ENCODE measurements around the gene DTX4.
"Not testable (repeated sequence)": the region's sequence is repeated elsewhere in the genome, so short reads cannot be mapped to it uniquely, and the experiment has no call there.

Gene DTX4

DNA sequence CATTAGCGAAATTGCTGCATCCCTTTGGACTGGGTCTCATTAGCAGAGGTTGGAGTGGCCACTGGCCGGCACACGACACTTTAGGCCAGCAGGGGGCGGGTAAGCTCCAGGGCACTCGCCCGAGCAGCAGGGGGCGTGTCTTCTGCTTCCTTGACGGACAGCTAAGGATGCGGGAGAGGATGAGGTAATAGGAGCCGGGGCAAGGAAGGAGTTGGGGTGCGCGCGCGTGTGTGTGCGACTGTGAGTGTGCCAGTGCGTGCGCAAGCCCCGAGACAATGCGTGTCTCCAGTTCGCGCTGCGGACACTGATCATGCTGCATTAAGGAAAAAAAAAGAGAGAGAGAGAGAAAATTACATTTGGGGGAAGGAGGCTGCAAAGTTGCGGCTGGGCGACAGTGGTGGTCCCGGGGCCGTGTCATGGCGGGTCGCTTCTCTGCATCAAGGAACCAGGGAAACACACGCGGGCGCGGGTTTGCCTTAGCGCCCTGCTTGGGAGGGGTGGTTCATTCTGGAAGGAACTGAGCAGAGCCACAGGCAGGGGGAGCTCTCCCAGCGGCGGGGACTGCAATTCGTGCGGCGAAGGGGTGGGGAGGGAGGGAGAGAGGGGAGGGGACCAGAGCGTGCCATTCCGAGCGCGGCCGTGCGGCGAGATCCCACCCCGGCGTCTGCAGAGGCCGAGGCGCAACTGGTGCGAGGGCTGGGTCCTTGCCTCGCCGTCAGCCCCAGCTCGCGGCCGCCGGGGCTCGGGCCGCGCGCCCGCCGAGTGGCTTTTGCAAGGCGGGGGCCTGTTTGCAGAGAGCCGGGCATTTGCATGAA, at the start of gene DTX4:
DTX4 (plus strand) TSS at position 625 of the 815 bp plus-strand sequence. CDS start 464 bp downstream, outside the sequence.
- peak; percentile 87 for DNase-seq (ENCODE audit: low spot score)

- peak; percentile 87 for DNase-seq (ENCODE audit: low spot score)
Observed at GRCh38 chr11:59135648-59136461, 36.1 kb upstream of the DTX4 start.

DNA sequence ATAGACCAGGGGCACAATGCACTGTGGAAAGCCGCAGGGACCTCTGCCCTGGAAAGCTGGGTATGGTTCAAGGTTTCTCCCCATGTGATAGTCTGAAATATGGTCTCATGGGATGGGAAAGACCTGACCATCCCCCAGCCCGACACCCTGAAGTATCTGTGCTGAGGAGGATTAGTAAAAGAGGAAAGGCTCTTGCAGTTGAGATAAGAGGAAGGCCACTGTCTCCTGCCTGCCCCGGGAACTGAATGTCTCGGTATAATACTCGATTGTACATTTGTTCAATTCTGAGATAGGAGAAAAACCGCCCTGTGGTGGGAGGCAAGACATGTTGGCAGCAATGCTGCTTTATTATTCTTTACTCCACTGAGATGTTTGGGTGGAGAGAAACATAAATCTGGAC, 35.4 kb upstream of the DTX4 start:
- DNase-seq (ENCODE audit: low spot score) = not testable (repeated sequence)

DNA sequence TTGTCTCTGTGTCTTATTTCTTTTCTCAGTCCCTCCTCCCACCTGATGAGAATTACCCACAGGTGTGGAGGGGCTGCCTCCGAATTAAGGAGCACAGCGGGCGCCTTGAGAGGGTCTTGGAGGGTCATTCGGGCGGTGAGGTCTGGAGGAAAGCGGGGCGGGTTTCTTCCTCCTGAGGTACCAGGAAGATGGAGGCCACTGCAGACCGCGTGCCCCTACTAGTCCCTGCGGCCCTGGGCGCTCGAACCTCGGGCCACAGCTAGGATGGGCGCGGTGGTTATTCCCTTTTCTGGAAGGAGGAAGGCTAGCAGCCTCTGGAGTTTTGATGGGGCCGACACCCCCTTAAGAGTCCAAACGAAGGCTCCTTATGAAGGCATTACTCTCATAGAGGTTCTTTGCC, 34.7 kb upstream of the DTX4 start:
- no peak for DNase-seq (ENCODE audit: low spot score)

DNA sequence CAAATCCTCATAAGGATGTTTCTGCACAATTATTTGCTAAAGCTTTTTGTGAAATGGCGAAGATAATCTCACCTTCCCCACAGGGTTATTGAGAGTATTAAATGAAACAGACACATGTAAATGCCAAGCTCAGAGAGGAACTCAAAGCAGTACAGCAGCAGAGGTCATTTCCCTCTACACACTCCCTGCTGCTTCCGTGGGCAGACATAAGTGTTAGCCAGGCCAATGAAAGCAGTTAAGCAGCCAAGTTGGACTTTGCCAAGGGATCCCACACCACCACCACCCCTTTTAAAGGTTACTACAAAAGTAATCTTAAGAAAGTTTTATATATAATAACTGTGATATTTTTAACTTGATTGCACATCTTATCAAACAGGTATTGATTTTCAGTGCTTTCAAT, 33.3 kb upstream of the DTX4 start:
- no peak for DNase-seq (ENCODE audit: low spot score)

DNA sequence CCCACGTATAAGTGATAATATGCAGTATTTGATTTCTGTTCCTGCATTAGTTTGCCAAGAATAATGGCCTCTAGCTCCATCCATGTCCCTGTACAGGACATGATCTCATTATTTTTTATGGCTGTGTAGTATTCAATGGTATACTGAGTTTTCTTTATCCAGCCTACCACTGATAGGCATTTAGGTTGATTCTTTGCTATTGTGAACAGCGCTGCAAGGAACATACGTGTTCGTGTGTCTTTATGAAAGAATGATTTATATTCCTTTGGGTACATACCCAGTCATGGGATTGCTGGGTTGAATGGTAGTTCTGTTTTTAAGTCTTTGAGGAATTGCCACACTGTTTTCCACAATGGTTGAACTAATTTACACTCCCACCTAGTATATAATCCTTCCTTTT, 30.7 kb upstream of the DTX4 start:
- no peak for DNase-seq (ENCODE audit: low spot score)

GRCh38 chr11:59141673-59142460, 30.1 kb upstream of the DTX4 start:
- DNase-seq (ENCODE audit: low spot score) = no peak

DNA sequence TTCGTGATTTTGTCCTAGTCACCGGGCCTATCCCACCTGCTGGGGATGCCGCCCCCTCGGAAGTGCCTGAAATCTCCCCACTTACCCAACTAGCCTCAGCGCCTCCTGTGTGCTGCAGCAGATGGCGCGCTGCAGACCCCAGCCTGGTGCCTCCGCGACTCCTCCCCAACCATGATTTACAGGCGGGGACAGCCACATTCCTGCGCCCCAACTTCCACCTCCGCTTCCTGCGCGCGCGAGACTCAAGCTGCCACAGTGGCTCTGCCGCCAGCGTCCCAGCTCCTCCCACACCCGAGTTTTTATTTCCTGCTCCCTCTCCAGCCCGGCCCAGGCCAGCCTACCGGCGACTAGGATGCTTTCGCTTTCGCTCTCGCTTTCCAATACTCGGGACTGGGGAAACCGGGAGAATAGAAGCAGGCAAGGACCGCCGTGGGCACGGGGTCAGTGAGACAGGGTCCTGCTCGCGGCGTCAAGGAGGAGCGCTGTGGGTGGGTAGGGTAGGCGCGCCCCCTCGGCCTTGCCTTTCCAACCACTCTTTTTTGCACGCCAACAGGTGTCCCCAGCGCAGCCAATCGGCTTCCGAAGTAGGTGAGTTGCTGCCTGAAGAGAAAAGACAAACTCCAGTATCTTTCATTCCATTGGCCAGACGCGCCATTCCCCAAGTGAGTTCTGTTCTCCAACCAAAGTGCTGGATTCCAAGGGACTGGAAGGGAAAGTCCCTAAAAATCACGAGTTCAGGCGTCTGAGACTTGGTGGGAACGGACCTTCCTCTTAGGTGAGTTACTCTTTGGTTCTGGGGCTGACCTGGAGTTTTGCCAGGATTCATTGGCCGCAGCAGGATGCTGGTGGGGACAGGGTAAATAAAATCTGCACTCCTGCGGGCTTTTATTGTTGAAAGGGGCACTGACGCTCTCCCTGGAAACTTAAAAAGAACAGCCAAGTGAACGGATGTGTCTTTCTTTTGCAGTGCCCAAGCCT, 29.1 kb upstream of the DTX4 start, which contains the start of gene FAM111A:
FAM111A (plus strand) TSS at position 327 of the 978 bp plus-strand sequence. CDS start 6,017 bp downstream, outside the sequence.
- peak; percentile 85 for DNase-seq (ENCODE audit: low spot score)

DNA sequence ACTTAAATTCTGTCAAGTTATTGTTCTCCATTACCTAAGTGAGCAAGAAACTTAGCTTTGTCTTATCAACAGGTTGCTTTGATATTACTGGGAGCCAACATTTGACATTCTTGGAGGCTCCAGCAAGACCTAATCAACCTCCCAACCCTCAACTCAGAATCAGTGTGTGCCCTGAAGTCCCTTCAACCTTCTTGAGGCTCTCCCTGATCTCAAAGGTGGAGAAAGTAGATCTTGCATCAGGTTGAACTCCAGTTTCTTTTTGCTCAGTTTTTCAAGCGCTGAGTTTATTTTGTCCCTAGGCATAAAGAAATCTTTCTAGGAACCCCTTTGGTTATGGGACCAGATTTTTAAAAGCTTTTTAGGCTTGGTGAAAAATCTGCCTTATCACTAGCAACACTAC, 27.8 kb upstream of the DTX4 start:
- DNase-seq (ENCODE audit: low spot score) = no peak

DNA sequence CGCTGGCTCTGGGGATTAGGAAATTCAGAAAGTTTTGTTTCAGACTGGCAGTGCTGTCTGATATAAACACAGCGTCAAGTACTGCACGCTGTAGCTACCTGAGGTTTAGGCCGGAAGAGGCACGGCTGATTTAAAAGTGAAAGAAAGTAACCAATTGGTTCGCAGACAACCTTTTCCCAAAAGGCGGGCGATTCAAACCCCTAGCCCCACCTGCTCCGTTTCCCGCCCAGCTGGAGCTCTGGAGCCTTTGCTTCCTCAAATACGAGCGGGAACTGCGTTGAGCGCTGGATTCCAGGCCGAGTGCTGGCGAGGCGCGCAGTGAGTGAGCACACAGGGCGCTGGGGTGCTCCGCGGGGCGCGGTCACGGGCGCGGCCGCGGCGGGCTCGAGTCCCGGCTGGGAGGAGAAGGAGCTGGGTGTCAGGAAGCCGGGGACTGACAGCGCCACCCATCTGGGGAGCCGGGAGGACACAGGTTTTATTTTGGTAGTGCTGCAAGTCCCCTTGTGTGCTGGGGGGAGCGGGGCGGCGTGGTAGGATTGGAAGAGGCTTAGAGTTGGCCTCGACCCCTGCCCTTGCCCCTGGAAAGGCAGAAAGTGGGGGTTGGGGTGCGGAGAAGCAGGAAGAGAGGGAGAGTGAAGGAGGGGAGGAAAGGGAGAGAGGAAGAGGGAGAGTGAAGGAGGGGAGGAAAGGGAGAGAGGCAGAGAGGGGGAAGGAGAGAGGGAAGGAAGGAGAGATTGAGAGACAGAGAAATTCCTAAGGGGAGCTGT, 27.2 kb upstream of the DTX4 start:
- DNase-seq (ENCODE audit: low spot score) = peak; percentile 89

DNA sequence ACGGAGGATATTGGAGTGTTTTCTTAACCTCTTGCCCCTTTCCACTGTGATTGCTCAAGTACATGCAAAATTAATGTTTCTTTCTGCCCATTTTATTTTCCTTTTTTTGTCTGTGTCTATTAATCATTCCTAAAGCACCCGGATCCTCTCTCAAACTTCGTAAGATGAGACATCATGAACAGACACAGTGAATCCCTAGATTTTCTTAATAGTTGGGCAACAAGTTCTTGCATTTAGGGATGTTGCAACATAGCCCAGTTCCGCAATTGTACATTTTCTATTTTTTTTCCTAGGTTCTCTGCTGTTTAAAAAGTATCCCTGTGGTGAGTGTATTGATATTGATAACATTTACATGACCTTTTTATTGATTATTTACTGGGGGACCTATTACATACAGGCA, 26.4 kb upstream of the DTX4 start:
- DNase-seq (ENCODE audit: low spot score) = no peak

- DNase-seq (ENCODE audit: low spot score) = no peak
Observed at GRCh38 chr11:59151761-59152160, 20.2 kb upstream of the DTX4 start.

GRCh38 chr11:59152312-59152951, 19.5 kb upstream of the DTX4 start:
- DNase-seq (ENCODE audit: low spot score) = no peak

GRCh38 chr11:59154610-59155009, 17.3 kb upstream of the DTX4 start:
- no peak for DNase-seq (ENCODE audit: low spot score)

GRCh38 chr11:59157433-59157832, 14.5 kb upstream of the DTX4 start:
- no peak for DNase-seq (ENCODE audit: low spot score)

- DNase-seq (ENCODE audit: low spot score) = peak; percentile 73
Observed at GRCh38 chr11:59158206-59159068, 13.5 kb upstream of the DTX4 start.

GRCh38 chr11:59164028-59164427, 7.9 kb upstream of the DTX4 start:
- DNase-seq (ENCODE audit: low spot score) = no peak

DNA sequence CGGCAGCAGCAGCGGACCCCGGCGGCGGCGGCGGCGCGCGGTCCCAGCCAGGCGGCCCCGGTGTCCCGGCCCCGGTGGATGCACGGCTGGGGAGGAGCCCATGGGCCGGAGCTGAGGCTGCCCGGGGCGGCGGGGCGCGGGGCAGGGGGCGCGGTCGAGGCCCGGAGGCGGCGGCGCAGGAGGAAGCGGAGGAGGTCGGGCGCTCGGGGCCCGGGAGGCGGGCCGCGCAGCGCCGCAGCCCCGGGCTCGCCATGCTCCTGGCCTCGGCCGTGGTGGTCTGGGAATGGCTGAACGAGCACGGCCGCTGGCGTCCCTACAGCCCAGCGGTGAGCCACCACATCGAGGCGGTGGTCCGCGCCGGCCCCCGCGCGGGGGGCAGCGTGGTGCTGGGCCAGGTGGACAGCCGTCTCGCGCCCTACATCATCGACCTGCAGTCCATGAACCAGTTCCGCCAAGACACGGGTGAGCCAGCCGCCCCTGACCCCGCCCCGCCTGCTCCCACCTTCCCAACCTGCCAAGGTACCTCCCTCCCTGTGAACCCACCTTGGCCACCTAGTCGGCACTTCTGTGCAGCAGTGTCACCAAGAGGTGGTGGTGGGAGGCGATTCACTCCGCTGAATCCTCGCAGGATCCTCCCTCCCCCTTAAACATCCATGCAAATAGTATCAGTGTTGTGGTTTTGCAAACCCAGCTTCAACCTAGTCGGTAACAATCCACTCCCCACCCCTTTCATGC, 580 bp downstream of the DTX4 start:
- peak; percentile 67 for DNase-seq (ENCODE audit: low spot score)
